ENCODE measurements around the gene ZER1. TPM values are rescaled to one million over a fixed set of nuclear protein-coding genes. Genes with fewer than 3 reads are reported as not detected.

The ZER1 gene
- total and polyA plus RNA-seq, 2 of the 4 experiments (the other 2 are of a cell fraction), result 7.7 to 34.9 TPM

- H2BK5ac ChIP-seq (ENCODE audit: low read depth, low read length, poor library complexity, severe bottlenecking), result no peak overlapping the region
- peaks cover 4 to 8% of the 10 kb centered on the region in 2 experiments; a peak in 2 of 4 replicates for H3K79me1 ChIP-seq (ENCODE audit: low read depth in 1 of 2, low read length in 2 of 2)
- no peak overlapping the region for H3K4me3 ChIP-seq (ENCODE audit: insufficient read depth, low read depth, low read length)
- H2AK5ac ChIP-seq (ENCODE audit: low read depth, low read length), result no peak overlapping the region
- 91% methylated on average over 14 of the region's 22 CpGs; no CpG with 5 or more reads in 1 of the 2 experiments for WGBS, 2 experiments (ENCODE audit: extremely low coverage in 2 of 2, insufficient read length in 1 of 2)
- no peak overlapping the region for H2AK9ac ChIP-seq (replicated peaks; ENCODE audit: low read depth, low read length, poor library complexity)
- POLR2A ChIA-PET (ENCODE audit: unreplicated experiment), result no interaction called here
- H4K91ac ChIP-seq (ENCODE audit: insufficient read depth, low read depth, low read length), result no peak overlapping the region
- in situ Hi-C loops (cut with MboI; ENCODE audit: low sequenced_read_pairs), result no loop called here
- no peak overlapping the region for H3K9ac ChIP-seq (ENCODE audit: low read depth, low read length)
- H2AFZ ChIP-seq (replicated peaks; ENCODE audit: low read length, poor library complexity), result no peak overlapping the region
- ATAC-seq (ENCODE audit: low read depth) (no peak), DNase-seq (no peak)
- no peak overlapping the region for H3K18ac ChIP-seq (ENCODE audit: low read depth, low read length)
- H3K56ac ChIP-seq (ENCODE audit: extremely low read depth, insufficient read depth, low read length), result no peak overlapping the region
- no peak overlapping the region for H2BK15ac ChIP-seq (ENCODE audit: low read depth, low read length)
- H4K20me1 ChIP-seq (ENCODE audit: insufficient read depth, low read length), result no peaks in the 10 kb centered on the region
- H3K9me1 ChIP-seq (ENCODE audit: insufficient read depth, low read length), result peaks cover 4% of the 10 kb centered on the region; the same call in 1 of the 2 replicates
- H3K14ac ChIP-seq (replicated peaks; ENCODE audit: low read depth, low read length), result no peak overlapping the region
- H3K4ac ChIP-seq (ENCODE audit: low read depth, low read length), result no peak overlapping the region
- H2BK120ac ChIP-seq (ENCODE audit: low read depth, low read length), result no peak overlapping the region
- H3K36me3 ChIP-seq (ENCODE audit: control insufficient read depth, insufficient read depth, low read length), result peaks cover 46% of the 10 kb centered on the region
- dilution Hi-C loops (cut with HindIII; ENCODE audit: low sequenced_read_pairs, unreplicated experiment), result no loop called here
- BruUV-seq (replicated peaks), result no TSS peak
- no peak overlapping the region for H3K27ac ChIP-seq (ENCODE audit: insufficient read depth, low read length)
- H3K4me1 ChIP-seq (ENCODE audit: control insufficient read depth, insufficient read depth, low read length), result no peaks in the 10 kb centered on the region
- CTCF ChIA-PET, result no interaction called here
- no peak overlapping the region for H4K5ac ChIP-seq (ENCODE audit: low read depth, low read length)
- TF ChIP-seq, protein P1, sequence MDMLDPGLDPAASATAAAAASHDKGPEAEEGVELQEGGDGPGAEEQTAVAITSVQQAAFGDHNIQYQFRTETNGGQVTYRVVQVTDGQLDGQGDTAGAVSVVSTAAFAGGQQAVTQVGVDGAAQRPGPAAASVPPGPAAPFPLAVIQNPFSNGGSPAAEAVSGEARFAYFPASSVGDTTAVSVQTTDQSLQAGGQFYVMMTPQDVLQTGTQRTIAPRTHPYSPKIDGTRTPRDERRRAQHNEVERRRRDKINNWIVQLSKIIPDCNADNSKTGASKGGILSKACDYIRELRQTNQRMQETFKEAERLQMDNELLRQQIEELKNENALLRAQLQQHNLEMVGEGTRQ (IDR thresholded peaks at IDR 0.05; ENCODE audit: low read depth, low read length), result no peak
- TF ChIP-seq CEBPB (IDR thresholded peaks at IDR 0.05; ENCODE audit: low read depth, low read length), result no peak
- TF ChIP-seq, protein P2, sequence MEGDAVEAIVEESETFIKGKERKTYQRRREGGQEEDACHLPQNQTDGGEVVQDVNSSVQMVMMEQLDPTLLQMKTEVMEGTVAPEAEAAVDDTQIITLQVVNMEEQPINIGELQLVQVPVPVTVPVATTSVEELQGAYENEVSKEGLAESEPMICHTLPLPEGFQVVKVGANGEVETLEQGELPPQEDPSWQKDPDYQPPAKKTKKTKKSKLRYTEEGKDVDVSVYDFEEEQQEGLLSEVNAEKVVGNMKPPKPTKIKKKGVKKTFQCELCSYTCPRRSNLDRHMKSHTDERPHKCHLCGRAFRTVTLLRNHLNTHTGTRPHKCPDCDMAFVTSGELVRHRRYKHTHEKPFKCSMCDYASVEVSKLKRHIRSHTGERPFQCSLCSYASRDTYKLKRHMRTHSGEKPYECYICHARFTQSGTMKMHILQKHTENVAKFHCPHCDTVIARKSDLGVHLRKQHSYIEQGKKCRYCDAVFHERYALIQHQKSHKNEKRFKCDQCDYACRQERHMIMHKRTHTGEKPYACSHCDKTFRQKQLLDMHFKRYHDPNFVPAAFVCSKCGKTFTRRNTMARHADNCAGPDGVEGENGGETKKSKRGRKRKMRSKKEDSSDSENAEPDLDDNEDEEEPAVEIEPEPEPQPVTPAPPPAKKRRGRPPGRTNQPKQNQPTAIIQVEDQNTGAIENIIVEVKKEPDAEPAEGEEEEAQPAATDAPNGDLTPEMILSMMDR (conservative IDR thresholded peaks at IDR 0.05; ENCODE audit: low read depth, low read length), result no peak
- no peak for TF ChIP-seq CHD1 (IDR thresholded peaks at IDR 0.05; ENCODE audit: low read depth, low read length)
- no peak for TF ChIP-seq RCOR1 (IDR thresholded peaks at IDR 0.05; ENCODE audit: insufficient replicate concordance, low read length)
- TF ChIP-seq, protein P3, sequence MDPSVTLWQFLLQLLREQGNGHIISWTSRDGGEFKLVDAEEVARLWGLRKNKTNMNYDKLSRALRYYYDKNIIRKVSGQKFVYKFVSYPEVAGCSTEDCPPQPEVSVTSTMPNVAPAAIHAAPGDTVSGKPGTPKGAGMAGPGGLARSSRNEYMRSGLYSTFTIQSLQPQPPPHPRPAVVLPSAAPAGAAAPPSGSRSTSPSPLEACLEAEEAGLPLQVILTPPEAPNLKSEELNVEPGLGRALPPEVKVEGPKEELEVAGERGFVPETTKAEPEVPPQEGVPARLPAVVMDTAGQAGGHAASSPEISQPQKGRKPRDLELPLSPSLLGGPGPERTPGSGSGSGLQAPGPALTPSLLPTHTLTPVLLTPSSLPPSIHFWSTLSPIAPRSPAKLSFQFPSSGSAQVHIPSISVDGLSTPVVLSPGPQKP (IDR thresholded peaks at IDR 0.05; ENCODE audit: borderline replicate concordance, low read depth, low read length), result no peak
- TF ChIP-seq RFX5 (IDR thresholded peaks at IDR 0.05; ENCODE audit: low read depth, low read length), result no peak
- no peak for TF ChIP-seq SMC3 (IDR thresholded peaks at IDR 0.05; ENCODE audit: low read depth, low read length)
- no peak for TF ChIP-seq MAFK (IDR thresholded peaks at IDR 0.05; ENCODE audit: low read depth, low read length)
- no peak for TF ChIP-seq RAD21 (IDR thresholded peaks at IDR 0.05; ENCODE audit: low read length)
- no peak for TF ChIP-seq BHLHE40 (IDR thresholded peaks at IDR 0.05; ENCODE audit: low read depth, low read length)
- no peak for TF ChIP-seq FOS (IDR thresholded peaks at IDR 0.05; ENCODE audit: low read depth, low read length)
- no peak for TF ChIP-seq MXI1 (IDR thresholded peaks at IDR 0.05; ENCODE audit: borderline replicate concordance, low read depth, low read length)
- TF ChIP-seq NFE2L2 (IDR thresholded peaks at IDR 0.05; ENCODE audit: low read depth, low read length), result no peak
- no peak for TF ChIP-seq POLR2A (IDR thresholded peaks at IDR 0.05; ENCODE audit: low read depth, low read length)
- TF ChIP-seq MAZ (IDR thresholded peaks at IDR 0.05; ENCODE audit: borderline replicate concordance, low read depth, low read length), result no peak
- no peak overlapping the region for H3K4me2 ChIP-seq (ENCODE audit: low read depth, low read length)
- H2BK20ac ChIP-seq (ENCODE audit: low read depth, low read length), result no peak overlapping the region
- H3K9me3 ChIP-seq (ENCODE audit: control insufficient read depth, insufficient read depth, low read length), result no peaks in the 10 kb centered on the region
- intact Hi-C loops (cut with micrococcal nuclease), result no loop called here
- no peak overlapping the region for H4K8ac ChIP-seq (ENCODE audit: low read depth in 2 of 2, low read length in 2 of 2)
- H3K27me3 ChIP-seq (ENCODE audit: control insufficient read depth, insufficient read depth, low read length), result no peaks in the 10 kb centered on the region
- no peak overlapping the region for H3K23ac ChIP-seq (ENCODE audit: low read depth, low read length)
Observed at GRCh38 chr9:128750926-128751595, 20.7 kb downstream of the ZER1 start.
